Mesodermal cell (in vitro differentiated cells): ENCODE data around the gene DYRK1A.
"Not testable (repeated sequence)": the region's sequence is repeated elsewhere in the genome, so short reads cannot be mapped to it uniquely, and the experiment has no call there.

Experiments
- H3K27ac ChIP-seq: 2 replicates; pipeline ENCODE4 v1.7.0; 2013; ENCODE audit warnings: mild to moderate bottlenecking, low read depth, low read length, moderate library complexity; ENCODE audit not compliant: severe bottlenecking
- H3K36me3 ChIP-seq: 2 replicates; pipeline ENCODE4 v1.7.1; 2013; ENCODE audit warnings: mild to moderate bottlenecking, low read length, moderate library complexity; ENCODE audit not compliant: control insufficient read depth, insufficient read depth
- H3K4me1 ChIP-seq: one replicate; pipeline ENCODE4 v1.7.1; 2013; ENCODE audit warnings: mild to moderate bottlenecking, low read length; ENCODE audit not compliant: insufficient read depth, control insufficient read depth, poor library complexity, severe bottlenecking
- H3K4me3 ChIP-seq: 2 replicates; pipeline ENCODE4 v1.7.0; 2013; ENCODE audit warnings: low read length, control low read depth, mild to moderate bottlenecking; ENCODE audit not compliant: insufficient read depth, poor library complexity, severe bottlenecking; ENCODE audit errors: extremely low read depth
- H3K9me3 ChIP-seq: 2 replicates; pipeline ENCODE4 v1.7.1; 2013; ENCODE audit warnings: mild to moderate bottlenecking, low read length, moderate library complexity; ENCODE audit not compliant: control insufficient read depth
- WGBS, 2 experiments: methylation state at CpG; one replicate each; pipeline ENCODE4 v1.1.5; 2013; ENCODE audit warnings: missing lambda C conversion rate in 2 of 2; ENCODE audit not compliant: insufficient coverage in 2 of 2; 5-methylcytosine and 5-hydroxymethylcytosine counted together

Gene DYRK1A

DNA sequence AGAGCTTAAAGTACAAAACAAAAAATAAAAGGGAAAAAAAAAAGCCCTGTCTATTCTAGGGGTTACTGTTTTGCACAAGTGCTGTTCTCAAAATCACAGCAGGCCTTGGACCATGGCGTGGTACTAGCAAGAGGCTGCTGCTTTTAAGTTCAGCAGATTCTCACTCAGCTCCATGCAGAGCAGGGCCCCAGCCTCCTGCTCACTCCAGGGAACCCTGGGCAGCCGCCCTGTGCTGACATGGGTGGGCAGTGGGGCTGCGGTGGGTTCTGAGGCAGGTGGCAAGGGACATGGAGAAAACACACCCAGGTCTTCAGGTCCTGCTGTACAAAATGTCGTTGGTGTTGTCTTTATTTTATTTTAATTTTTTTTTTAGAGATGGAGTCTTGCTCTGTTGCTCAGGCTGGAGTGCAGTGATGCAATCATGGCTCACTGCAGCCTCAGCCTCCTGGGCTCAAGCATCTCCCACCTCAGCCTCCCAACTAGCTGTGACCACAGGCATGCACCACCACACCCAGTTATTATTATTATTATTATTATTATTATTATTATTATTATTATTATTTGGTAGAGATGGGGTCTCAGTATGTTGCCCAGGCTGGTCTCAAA is 170.9 kb downstream of the DYRK1A start:
- Histone ChIP-seq H3K9me3 (peaks cover 16% of the 10 kb centered on the region), H3K4me3 (no peak overlapping the region), H3K36me3 (no peaks in the 10 kb centered on the region), H3K4me1 (peaks cover 8% of the 10 kb centered on the region), H3K27ac (no peak overlapping the region)
- 91 to 100% methylated on average over 1 to 2 of the region's 4 CpGs for WGBS, 2 experiments

DNA sequence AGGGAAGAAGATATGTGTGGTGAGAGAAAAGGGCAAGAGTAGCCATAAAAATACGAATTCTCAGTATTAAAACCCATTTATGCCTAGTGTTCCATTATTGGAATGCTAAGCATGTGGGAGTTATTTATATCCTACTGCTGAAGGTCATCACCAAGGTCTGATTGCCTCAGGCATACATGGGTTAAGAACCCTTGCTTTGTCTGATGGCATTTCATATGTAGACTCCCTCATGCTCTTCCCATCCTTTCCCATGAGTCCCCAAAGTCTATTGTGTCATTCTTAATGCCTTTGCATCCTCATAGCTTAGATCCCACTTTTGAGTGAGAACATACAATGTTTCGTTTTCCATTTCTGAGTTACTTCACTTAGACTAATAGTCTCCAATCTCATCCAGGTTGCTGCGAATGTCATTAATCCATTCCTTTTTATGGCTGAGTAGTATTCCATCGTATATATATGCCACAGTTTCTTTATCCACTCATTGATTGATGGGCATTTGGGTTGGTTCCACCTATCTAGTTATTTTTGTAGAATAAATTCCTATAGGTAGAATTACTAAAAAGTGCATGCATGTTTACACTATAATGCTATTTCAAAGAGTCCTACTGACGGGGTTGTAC is 172.5 kb downstream of the DYRK1A start:
- peaks cover 16% of the 10 kb centered on the region for H3K9me3 ChIP-seq
- no peaks in the 10 kb centered on the region for H3K4me1 ChIP-seq
- no peak overlapping the region for H3K4me3 ChIP-seq
- H3K27ac ChIP-seq, result no peak overlapping the region
- WGBS, 2 experiments, result 93 to 100% methylated on average over 3 of the region's 5 CpGs
- H3K36me3 ChIP-seq, result no peaks in the 10 kb centered on the region

DNA sequence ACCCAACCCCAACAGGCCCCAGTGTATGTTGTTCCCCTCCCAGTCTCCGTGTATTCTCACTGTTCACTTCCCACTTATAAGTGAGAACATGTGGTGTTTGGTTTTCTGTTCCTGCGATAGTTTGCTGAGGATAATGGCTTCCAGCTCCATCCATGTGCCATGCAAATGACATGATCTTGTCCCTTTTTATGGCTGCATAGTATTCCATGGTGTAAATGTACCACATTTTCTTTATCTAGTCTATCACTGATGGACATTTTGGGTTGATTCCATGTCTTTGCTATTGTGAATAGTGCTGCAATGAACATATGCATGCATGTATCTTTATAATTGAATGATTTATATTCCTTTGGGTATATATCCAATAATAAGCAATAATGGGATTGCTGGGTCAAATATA is 174.6 kb downstream of the DYRK1A start:
- not testable (repeated sequence) for H3K9me3 ChIP-seq, H3K27ac ChIP-seq, H3K36me3 ChIP-seq, H3K4me3 ChIP-seq, H3K4me1 ChIP-seq
- no CpG with 5 or more reads among the region's 2 CpGs for WGBS, 2 experiments

DNA sequence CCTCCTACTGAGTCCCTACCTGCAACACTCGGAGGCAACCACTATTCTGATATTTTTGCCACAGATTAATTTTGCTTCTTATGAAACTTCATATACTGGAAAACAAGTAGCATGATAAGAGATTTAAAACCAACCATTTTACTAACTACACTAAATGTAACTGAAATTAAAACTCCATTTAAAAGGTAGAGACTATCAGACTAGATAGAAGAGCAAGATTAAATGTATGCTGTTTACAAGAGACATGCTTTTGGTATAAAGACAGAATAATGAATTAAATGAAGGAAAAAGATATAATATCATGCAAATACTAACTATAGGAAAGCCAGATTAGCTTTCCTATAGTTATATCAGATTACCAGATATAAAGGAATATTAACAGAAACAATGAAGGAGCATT is 175.9 kb downstream of the DYRK1A start:
- Histone ChIP-seq H3K4me3 (no peak overlapping the region), H3K4me1 (peaks cover 3% of the 10 kb centered on the region), H3K36me3 (no peaks in the 10 kb centered on the region), H3K9me3 (no peaks in the 10 kb centered on the region), H3K27ac (no peak overlapping the region)
- 100% methylated on average over 1 of the region's 1 CpG; no CpG with 5 or more reads in 1 of the 2 experiments for WGBS, 2 experiments

DNA sequence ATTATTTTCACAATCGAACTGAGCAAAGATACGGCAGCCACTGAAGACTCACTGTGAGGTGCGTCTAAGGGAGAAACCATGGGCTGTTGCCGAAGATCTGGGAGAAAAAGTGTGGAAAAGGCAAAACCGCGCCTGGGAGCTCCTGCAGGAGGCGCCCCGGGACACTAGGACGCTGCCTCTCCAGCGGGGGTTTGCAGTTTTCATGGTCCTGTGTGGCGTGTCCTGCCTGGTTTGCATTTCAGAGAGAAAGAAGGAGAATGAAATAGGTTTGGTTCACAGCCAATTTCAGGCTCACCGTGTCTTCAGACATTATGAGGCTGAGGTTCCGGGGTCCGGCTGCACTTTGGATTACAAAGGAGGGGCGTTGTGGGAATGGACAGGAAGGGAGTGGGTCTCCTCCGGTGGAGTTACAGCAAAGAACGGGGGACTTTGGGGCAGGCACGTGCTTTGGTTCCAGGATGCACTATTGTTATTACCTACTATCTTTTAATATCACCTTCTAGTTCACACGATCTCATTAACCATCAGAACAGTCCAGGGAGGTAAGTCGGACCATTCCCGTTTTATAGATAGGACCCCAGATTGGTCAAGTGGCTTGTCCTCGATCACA is 179.8 kb downstream of the DYRK1A start:
- WGBS, 2 experiments, result 93 to 94% methylated on average over 20 to 21 of the region's 22 CpGs
- H3K36me3 ChIP-seq, result no peaks in the 10 kb centered on the region
- H3K4me1 ChIP-seq, result peaks cover 3% of the 10 kb centered on the region
- H3K4me3 ChIP-seq, result no peak overlapping the region
- no peaks in the 10 kb centered on the region for H3K9me3 ChIP-seq
- no peak overlapping the region for H3K27ac ChIP-seq

DNA sequence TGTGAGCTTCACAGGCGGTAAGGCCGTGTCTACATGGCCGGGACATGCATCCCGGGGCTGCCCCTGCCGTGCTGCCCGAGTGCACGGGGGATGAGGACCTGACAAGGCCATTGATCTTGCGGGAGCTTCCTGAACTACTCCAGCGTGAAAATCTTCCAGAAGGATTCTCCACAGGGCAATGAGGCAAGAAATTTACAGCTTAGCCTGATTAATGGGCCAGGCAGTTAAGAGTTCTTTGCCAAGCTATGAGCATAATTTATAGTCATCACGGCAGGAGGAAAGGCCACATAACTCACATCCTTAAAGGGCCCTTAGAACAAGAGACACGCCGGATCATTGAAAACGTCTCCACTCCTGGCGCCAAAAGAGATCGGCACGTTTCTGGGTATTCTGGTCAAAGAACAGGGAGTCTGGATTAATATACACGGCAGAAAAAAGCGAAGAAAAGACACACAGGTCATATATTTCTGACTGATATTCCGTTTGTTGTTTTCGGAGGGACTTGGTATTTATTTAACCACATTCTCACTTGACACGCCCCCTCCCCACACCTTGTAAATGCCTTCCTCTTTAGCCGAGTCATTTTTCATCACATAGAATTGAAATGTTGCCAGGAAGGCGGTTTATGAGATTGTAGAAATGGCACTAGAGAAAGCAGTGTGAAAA is 180.5 kb downstream of the DYRK1A start:
- Histone ChIP-seq H3K4me1 (peaks cover 6% of the 10 kb centered on the region), H3K4me3 (no peak overlapping the region), H3K9me3 (no peaks in the 10 kb centered on the region), H3K27ac (no peak overlapping the region), H3K36me3 (no peaks in the 10 kb centered on the region)
- 90 to 93% methylated on average over 16 to 23 of the region's 23 CpGs for WGBS, 2 experiments

DNA sequence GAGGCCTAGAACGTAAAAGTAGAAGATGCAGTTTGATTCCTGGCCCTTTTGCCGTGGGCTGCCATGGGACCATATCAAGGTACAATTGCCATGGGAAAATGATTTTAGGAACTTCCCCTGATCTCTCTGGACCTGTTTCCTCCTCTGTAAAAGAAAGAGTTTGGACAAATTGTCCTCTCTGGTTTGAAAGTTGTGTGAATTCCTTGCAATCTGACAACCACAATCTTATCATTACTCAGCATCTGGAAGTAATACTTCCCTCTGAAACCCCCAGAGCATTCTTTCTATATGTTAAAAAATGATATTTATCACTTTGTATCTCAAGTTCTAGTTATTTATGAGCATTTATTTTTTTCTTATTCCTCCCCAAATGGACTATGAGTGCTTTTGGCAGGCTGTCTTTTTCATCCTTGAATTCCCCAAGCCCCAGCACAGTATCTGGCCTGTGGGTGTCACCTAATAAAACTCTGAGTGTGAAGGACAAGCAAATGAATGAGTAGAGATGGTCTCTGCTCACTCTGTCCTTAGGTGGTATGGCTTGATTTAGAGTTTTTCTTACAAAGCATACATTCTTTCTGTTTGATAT is 181.1 kb downstream of the DYRK1A start:
- Histone ChIP-seq H3K9me3 (no peaks in the 10 kb centered on the region), H3K27ac (no peak overlapping the region), H3K4me1 (peaks cover 6% of the 10 kb centered on the region), H3K4me3 (no peak overlapping the region), H3K36me3 (no peaks in the 10 kb centered on the region)
- WGBS, 2 experiments, result 100% methylated on average over 2 of the region's 2 CpGs; no CpG with 5 or more reads in 1 of the 2 experiments

DNA sequence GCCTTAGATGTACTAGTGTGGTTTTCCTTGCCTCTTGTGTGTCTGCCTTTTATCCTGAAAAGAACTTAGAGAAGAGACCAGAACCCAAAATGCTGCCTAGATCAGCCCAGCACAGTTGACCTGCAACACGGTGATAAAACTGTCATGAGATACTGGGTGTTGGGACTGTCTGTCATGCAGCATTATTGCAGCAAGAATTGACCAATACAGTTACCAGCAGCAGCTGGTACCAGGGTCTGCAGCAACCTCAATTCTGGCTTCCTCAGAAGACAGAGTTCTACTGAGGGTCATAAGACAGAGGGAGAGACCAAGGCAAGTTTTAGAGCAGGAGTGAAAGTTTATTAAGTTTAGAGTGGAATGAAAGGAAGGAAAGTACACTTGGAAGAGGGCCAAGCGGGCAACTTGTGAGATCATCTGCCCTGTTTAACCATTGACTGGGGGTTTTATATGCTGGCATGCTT is 182.0 kb downstream of the DYRK1A start:
- no peak overlapping the region for H3K4me3 ChIP-seq
- H3K9me3 ChIP-seq, result no peaks in the 10 kb centered on the region
- WGBS, 2 experiments, result 91 to 96% methylated on average over 1 to 2 of the region's 2 CpGs

DNA sequence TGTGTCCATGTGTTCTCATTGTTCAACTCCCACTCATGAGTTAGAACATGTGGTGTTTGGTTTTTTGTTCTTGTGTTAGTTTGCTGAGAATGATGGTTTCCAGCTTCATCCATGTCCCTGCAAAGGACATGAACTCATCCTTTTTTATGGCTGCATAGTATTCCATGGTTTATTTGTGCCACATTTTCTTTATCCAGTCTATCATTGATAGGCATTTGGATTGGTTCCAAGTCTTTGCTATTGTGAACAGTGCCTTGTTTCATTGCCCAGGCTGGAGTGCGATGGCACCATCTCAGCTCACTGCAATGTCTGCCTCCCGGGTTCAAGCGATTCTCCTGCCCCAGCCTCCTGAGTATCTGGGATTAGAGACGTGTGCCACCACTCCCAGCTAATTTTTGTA is 183.2 kb downstream of the DYRK1A start:
- H3K4me3 ChIP-seq, H3K9me3 ChIP-seq, H3K27ac ChIP-seq, H3K36me3 ChIP-seq: not testable (repeated sequence)
- peaks cover 13% of the 10 kb centered on the region for H3K4me1 ChIP-seq
- 87% methylated on average over 4 of the region's 4 CpGs; no CpG with 5 or more reads in 1 of the 2 experiments for WGBS, 2 experiments

More for the DNA sequence above, 182.0 kb downstream of the DYRK1A start:
- Histone ChIP-seq H3K36me3 (no peaks in the 10 kb centered on the region), H3K27ac (no peak overlapping the region), H3K4me1 (peaks cover 13% of the 10 kb centered on the region)

DNA sequence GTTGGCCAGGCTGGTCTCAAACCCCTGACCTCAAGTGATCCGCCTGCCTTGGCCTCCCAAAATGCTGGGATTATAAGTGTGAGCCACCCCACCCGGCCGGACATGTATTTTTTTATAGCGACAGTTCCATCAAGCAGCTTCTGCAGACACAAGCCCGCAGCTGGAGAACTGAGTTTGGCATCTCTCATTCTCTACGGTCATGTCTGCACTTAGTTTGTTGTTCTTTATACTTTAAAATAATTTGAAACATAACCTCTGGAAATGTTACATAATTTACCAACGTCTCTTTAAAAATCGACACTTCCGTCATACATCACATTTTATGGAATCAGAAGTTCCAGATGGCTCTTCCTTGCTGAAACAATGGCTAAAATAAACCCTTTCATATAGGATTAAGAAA is 183.6 kb downstream of the DYRK1A start:
- Histone ChIP-seq H3K9me3 (no peaks in the 10 kb centered on the region), H3K36me3 (no peaks in the 10 kb centered on the region), H3K4me3 (no peak overlapping the region), H3K27ac (no peak overlapping the region), H3K4me1 (peaks cover 13% of the 10 kb centered on the region)
- WGBS, 2 experiments, result 94 to 96% methylated on average over 4 to 8 of the region's 9 CpGs
